MG63 (cell line): ENCODE results near the gene KLKB1. TPM values are rescaled to one million over a fixed set of nuclear protein-coding genes. Genes with fewer than 3 reads are reported as not detected.

Source experiments
- DNase-seq: peaks from one replicate; pipeline ENCODE4 v3.0.0-alpha.2; 2020
- H3K27me3 ChIP-seq: fragments of 250-450 bp; sonication (Bioruptor Pico); 2 replicates; pipeline ENCODE4 v1.5.1; 2020; ENCODE audit warnings: mild to moderate bottlenecking, moderate library complexity
- H3K36me3 ChIP-seq: fragments of 250-450 bp; sonication (Bioruptor Pico); 2 replicates; pipeline ENCODE4 v1.5.1; 2020; ENCODE audit warnings: mild to moderate bottlenecking, moderate library complexity
- H3K4me3 ChIP-seq: fragments of 250-450 bp; sonication (Bioruptor Pico); 2 replicates; pipeline ENCODE4 v1.5.1; 2020; ENCODE audit warnings: mild to moderate bottlenecking, moderate library complexity
- H3K9me3 ChIP-seq: fragments of 250-450 bp; sonication (Bioruptor Pico); 2 replicates; pipeline ENCODE4 v1.5.1; 2020; ENCODE audit warnings: mild to moderate bottlenecking, moderate library complexity
- total RNA-seq: library from RNA; depleted of rRNA; stranded (reverse); fragments of >200 nt; shearing (Covaris generic); gene quantifications from 2 replicates; pipeline ENCODE4 v1.2.3, GENCODE V29; 2014; ENCODE audit warnings: low replicate concordance; rRNA removed

Gene KLKB1
- not detected in 2 replicates for total RNA-seq

- Histone ChIP-seq H3K27me3 (no peaks in the 10 kb centered on the region), H3K9me3 (peaks cover 3% of the 10 kb centered on the region; the same call in 1 of the 2 replicates), H3K4me3 (peak within 1 kb of the TSS; percentile 4; the same call in 1 of the 2 replicates), H3K36me3 (no peaks in the 10 kb centered on the region)
- no peak for DNase-seq
These were observed at the start of gene KLKB1 for GRCh38 chr4:186227221-186227620. Gene KLKB1, plus strand, starts transcription at chr4:186227507. Its CDS starts 689 bp downstream, at chr4:186228196.

DNA sequence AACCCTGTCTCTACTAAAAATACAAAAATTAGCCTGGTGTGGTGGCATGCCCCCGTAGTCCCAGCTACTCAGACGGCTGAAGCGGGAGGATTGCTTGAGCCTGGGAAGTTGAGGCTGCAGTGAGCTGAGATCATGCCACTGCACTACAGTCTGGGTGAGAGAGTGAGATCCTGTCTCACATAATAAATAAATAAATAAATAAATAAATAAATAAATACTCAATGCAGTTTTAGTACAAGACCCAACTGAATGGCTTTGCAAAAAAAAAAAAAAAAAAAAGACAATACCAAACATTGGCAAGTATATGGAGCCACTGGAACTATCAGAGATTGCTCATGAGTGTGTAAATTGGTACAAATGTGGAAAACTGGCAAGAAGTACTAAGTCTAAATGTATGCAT lies 39.2 kb upstream of the KLKB1 start:
- Histone ChIP-seq H3K27me3 (no peaks in the 10 kb centered on the region), H3K36me3 (no peaks in the 10 kb centered on the region), H3K4me3 (no peak overlapping the region), H3K9me3 (no peaks in the 10 kb centered on the region)
- DNase-seq = no peak

GRCh38 chr4:186189656-186190055 lies 37.7 kb upstream of the KLKB1 start:
- no peak for DNase-seq
- Histone ChIP-seq H3K9me3 (no peaks in the 10 kb centered on the region), H3K4me3 (no peak overlapping the region; the same call in 1 of the 2 replicates), H3K27me3 (no peaks in the 10 kb centered on the region), H3K36me3 (no peaks in the 10 kb centered on the region)

DNA sequence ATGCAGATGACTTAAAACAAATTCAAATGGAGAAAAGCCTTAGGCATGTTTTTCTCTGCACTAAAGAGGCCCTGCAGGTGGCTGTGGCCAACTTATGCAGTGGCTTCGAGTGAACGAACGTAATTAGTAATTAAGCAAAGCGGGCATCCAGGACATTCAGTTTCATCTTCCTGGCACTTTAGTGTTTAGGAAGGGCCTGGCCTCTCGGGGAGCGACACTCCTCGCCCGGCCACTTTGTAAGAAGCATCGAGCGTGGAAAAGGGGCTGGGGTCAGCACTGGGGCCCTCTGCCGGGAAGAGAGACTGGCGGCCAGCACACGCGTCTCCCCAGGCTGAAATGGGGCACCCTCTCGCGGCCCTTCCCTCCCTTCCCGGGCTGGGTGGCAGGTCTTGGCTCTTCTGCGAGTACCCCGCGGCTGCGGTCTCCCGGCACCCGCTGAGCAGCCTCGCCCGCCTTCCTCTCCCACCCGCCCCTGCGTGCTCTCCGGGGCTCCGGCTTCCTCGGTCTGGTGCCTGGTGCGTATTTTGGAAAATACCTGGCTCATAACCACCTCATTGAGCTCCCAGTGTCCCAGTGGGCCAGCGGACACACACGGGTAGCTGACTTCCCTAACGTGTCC lies 36.6 kb upstream of the KLKB1 start:
- H3K9me3 ChIP-seq = no peaks in the 10 kb centered on the region
- no peaks in the 10 kb centered on the region; the same call in 1 of the 2 replicates for H3K36me3 ChIP-seq
- peak overlapping the region; percentile 76 for H3K4me3 ChIP-seq
- no peaks in the 10 kb centered on the region for H3K27me3 ChIP-seq
- peak; percentile 72 for DNase-seq

DNA sequence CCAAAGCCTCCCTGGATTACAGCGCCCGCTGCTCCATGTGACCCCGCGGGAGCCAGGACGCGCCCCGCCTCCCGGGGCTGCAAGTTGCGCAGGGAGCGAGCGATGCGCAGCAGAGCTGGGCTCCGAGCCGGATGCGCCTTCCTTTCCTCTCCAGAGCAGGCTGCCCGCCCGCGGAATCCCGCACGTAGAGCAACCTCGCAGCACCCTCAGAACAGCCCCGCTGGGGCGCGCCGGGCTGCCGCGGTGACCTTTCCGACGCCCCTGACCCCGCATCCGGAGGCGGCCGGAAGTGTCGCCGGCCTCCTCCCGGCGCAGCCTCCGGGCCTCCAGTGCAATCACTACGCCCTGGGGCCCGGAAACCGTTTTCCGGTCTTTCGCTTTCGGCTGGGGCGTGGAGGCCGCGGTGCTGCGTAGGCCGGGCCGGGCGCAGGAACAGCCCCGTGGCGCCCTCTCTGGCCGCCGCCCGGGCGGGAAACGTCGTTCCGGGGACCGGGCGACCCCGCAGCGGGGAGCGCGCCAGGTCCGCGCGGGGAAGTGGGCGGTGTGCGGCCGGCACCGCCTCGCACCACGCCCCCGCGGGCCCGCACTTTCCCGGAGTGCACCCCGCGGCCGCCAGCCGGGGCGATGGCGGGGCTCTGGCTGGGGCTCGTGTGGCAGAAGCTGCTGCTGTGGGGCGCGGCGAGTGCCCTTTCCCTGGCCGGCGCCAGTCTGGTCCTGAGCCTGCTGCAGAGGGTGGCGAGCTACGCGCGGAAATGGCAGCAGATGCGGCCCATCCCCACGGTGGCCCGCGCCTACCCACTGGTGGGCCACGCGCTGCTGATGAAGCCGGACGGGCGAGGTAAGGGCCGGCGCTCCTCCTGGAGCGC lies 35.9 kb upstream of the KLKB1 start, which contains the start of gene CYP4V2:
TSS of gene CYP4V2 (plus strand) at position 368 of the 866 bp plus-strand sequence. CDS start at position 625, 257 bp downstream.
- DNase-seq = peak; percentile 90
- H3K4me3 ChIP-seq = peak within 1 kb of the TSS; percentile 76
- H3K27me3 ChIP-seq = no peaks in the 10 kb centered on the region
- no peaks in the 10 kb centered on the region; the same call in 1 of the 2 replicates for H3K36me3 ChIP-seq
- no peaks in the 10 kb centered on the region for H3K9me3 ChIP-seq

GRCh38 chr4:186192066-186192612 lies 35.2 kb upstream of the KLKB1 start:
- peak overlapping the region; percentile 76 for H3K4me3 ChIP-seq
- H3K9me3 ChIP-seq = no peaks in the 10 kb centered on the region
- peaks cover 2% of the 10 kb centered on the region for H3K36me3 ChIP-seq
- H3K27me3 ChIP-seq = no peaks in the 10 kb centered on the region
- DNase-seq = peak; percentile 72

DNA sequence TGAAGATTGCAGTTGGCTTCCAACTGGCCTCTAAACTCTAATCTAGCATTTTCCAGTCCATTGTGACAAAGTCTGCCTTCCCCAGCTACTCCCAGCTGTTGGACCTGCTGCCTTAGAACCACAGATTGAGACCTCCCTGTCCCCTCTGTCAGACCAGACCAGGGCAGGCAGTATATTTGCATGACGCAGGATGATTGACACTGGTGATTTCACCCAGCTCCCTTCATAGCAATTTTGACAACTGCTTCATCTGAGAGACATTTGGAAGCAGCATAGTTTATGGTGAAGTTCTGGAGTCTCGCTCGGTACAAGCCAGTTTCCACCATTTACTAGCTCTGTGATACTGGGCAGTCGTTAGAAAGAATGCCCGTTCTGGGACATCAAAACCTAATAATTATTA lies 33.5 kb upstream of the KLKB1 start:
- H3K36me3 ChIP-seq = peaks cover 2% of the 10 kb centered on the region
- DNase-seq = no peak
- H3K9me3 ChIP-seq = no peaks in the 10 kb centered on the region
- H3K4me3 ChIP-seq = no peak overlapping the region
- H3K27me3 ChIP-seq = no peaks in the 10 kb centered on the region

DNA sequence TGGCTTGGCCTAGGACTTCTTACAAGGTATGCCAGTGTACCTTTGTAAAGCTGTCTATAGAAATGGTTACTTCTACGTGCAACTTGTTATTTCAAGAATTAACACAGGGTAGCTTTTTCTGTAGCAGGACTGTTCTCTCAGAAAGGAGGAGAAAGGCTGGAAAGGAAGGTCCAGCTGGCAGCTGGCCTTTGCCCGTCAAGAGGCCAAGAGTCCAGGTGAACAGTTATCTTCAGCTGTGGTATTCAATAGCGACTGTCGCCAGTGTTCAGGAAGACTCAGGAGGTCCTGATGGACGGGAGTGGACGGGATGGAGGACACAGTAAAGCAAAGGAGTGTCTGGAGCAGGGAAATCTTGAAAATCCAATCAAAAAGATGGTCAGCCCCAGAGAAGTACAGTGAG lies 31.2 kb upstream of the KLKB1 start:
- no peak for DNase-seq
- no peaks in the 10 kb centered on the region for H3K9me3 ChIP-seq

DNA sequence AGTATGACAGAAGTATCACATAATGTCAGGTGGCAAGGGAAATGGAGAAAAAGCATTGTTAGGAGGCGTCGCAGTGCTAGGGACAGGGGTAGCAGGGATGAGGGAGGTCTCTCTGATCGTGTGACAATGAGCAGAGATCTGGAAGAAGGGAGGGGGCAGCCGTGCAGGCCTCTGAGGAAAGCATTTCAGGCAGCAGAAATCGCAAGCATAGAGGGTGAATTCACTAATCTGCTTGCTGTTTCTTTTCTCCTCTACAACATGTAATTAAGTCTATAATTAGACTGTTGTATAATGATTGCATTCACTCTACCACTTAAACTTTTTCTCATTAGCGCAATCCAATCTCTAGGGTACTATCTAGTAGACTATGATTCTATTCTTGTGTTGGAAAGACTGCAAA lies 26.8 kb upstream of the KLKB1 start:
- no peaks in the 10 kb centered on the region for H3K9me3 ChIP-seq
- H3K27me3 ChIP-seq = no peaks in the 10 kb centered on the region
- peaks cover 2% of the 10 kb centered on the region; the same call in 1 of the 2 replicates for H3K36me3 ChIP-seq
- DNase-seq = no peak
- H3K4me3 ChIP-seq = no peak overlapping the region

More for the DNA sequence above, 31.2 kb upstream of the KLKB1 start:
- Histone ChIP-seq H3K36me3 (peaks cover 2% of the 10 kb centered on the region), H3K27me3 (no peaks in the 10 kb centered on the region), H3K4me3 (no peak overlapping the region)

DNA sequence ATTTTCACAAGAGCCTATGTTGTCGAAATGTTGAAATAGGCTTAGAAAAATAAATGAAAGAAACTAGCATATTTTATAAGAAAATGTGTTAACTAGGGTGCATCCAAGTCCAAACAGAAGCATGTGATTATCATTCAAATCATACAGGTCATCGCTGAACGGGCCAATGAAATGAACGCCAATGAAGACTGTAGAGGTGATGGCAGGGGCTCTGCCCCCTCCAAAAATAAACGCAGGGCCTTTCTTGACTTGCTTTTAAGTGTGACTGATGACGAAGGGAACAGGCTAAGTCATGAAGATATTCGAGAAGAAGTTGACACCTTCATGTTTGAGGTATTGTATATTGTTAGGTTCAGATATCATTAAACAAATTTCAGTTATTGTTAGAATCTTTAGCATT lies 26.3 kb upstream of the KLKB1 start:
- Histone ChIP-seq H3K36me3 (peaks cover 2% of the 10 kb centered on the region; the same call in 1 of the 2 replicates), H3K27me3 (no peaks in the 10 kb centered on the region), H3K9me3 (no peaks in the 10 kb centered on the region), H3K4me3 (no peak overlapping the region)
- DNase-seq = no peak

DNA sequence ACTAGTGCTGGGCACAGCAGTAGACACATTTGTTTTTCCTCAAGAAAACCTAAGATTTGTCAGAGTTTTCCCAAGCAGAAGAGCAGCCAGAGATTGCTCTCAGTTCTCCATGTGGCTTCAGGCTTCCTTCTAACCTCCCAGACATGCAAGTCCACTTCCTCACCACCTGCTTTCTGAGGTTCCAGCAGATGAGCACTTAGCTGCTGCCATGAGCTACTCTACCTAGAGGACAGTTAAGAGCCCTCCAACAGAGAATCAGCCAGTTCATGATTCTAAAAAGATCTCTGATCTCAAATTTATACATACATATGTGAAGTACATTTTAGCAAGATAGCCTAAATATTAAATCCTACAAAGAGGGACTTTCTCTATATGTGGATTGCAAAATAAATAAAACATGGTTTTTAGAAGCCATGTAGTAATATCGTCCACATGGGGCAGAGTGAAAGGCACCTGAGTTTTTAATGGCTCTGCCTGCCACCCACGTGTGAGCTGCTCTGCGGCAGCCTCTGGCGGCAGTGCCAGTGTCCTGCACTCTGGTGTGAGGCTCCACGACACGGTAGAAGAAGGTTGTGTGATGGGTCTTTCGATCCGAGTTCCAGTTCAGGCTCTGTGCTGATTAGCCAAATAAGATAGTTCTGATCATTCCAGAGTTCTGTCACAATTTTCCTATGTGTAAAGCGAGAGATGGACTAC lies 25.6 kb upstream of the KLKB1 start:
- DNase-seq = peak; percentile 10
- peaks cover 2% of the 10 kb centered on the region; the same call in 1 of the 2 replicates for H3K36me3 ChIP-seq
- no peaks in the 10 kb centered on the region for H3K27me3 ChIP-seq
- no peak overlapping the region for H3K4me3 ChIP-seq
- H3K9me3 ChIP-seq = no peaks in the 10 kb centered on the region

DNA sequence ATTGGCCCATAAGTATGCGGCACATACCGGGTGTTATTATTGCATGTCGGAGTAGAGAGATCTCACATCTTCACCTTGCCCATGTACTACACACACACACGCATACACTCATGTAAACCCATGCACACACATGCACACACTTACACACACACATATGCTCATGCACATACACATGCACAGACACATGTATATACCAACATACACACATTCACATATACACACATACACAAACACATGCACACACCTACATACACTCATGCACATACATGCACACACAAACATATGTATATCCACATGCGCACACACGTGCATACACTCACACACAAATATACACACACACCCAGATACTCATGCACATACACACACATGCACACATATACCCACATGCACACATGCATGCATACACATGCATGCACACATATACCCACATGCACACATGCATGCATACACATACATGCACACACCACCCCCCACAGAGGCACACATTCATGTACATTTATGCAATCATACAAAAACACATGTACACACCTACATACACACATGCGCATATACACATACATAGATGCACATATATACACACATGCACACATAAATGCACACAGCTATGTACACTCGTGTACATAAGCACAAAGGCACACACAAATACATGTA lies 24.7 kb upstream of the KLKB1 start:
- Histone ChIP-seq H3K9me3 (no peaks in the 10 kb centered on the region), H3K27me3 (no peaks in the 10 kb centered on the region), H3K36me3 (no peaks in the 10 kb centered on the region), H3K4me3 (no peak overlapping the region)
- no peak for DNase-seq

DNA sequence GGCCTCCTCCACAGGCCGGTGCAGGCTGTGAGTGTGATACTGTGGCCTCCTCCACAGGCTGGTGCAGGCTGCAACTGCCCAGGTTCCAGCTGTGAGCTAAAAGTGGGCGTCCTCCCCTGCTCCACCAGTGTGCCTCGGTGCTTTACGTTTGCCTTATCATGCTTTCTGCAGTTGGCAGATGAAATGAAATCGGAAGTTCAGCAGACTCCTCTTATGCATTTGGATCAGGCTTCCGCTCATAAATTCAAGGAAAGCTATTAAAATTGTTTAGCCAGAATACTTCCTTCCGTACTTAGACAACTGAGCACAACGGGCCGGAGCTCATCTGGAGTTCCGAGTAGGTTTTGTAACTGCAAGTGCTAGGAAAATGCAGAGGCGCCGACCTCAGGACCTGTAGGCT lies 23.9 kb upstream of the KLKB1 start:
- Histone ChIP-seq H3K36me3 (no peaks in the 10 kb centered on the region), H3K4me3 (no peak overlapping the region), H3K27me3 (no peaks in the 10 kb centered on the region), H3K9me3 (no peaks in the 10 kb centered on the region)
- no peak for DNase-seq

GRCh38 chr4:186204103-186204559 lies 23.2 kb upstream of the KLKB1 start:
- Histone ChIP-seq H3K4me3 (no peak overlapping the region), H3K36me3 (no peaks in the 10 kb centered on the region), H3K9me3 (peaks cover 6% of the 10 kb centered on the region), H3K27me3 (no peaks in the 10 kb centered on the region)
- no peak for DNase-seq

GRCh38 chr4:186204686-186205085 lies 22.6 kb upstream of the KLKB1 start:
- Histone ChIP-seq H3K36me3 (no peaks in the 10 kb centered on the region), H3K4me3 (no peak overlapping the region), H3K27me3 (no peaks in the 10 kb centered on the region), H3K9me3 (peaks cover 8% of the 10 kb centered on the region)
- no peak for DNase-seq

GRCh38 chr4:186205156-186205555 lies 22.2 kb upstream of the KLKB1 start:
- H3K27me3 ChIP-seq = no peaks in the 10 kb centered on the region
- peaks cover 8% of the 10 kb centered on the region for H3K9me3 ChIP-seq
- H3K4me3 ChIP-seq = no peak overlapping the region
- DNase-seq = no peak
- peaks cover 2% of the 10 kb centered on the region; the same call in 1 of the 2 replicates for H3K36me3 ChIP-seq
